Duodenal mucosa (tissue), 2 donors: ENCODE data around the gene AQP9.

ENCODE experiments used
- H3K27ac ChIP-seq: one replicate; pipeline ENCODE4 v1.7.0; 2013; ENCODE audit warnings: low read depth, low read length
- H3K27me3 ChIP-seq, 2 donors: one replicate each; pipeline ENCODE4 v1.7.0; 2013; ENCODE audit warnings: low read length in 2 of 2, control low read depth in 1 of 2; ENCODE audit not compliant: insufficient read depth in 2 of 2, control insufficient read depth in 1 of 2
- H3K36me3 ChIP-seq, 2 donors: one replicate each; pipeline ENCODE4 v1.7.0; 2013; ENCODE audit warnings: low read length in 2 of 2, control low read depth in 1 of 2; ENCODE audit not compliant: insufficient read depth in 2 of 2, control insufficient read depth in 1 of 2
- H3K4me1 ChIP-seq, 2 donors: one replicate each; pipeline ENCODE4 v1.7.0; 2013; ENCODE audit warnings: low read length in 2 of 2, control low read depth in 1 of 2; ENCODE audit not compliant: insufficient read depth in 2 of 2, control insufficient read depth in 1 of 2
- H3K4me3 ChIP-seq, 2 donors: one replicate each; pipeline ENCODE4 v1.7.0; 2013; ENCODE audit warnings: low read length in 2 of 2, low read depth in 1 of 2
- H3K9ac ChIP-seq, 2 donors: one replicate each; pipeline ENCODE4 v1.7.0; 2013; ENCODE audit warnings: low read length in 2 of 2, low read depth in 1 of 2
- H3K9me3 ChIP-seq, 2 donors: one replicate each; pipeline ENCODE4 v1.7.0; 2013; ENCODE audit warnings: low read length in 2 of 2, control low read depth in 1 of 2; ENCODE audit not compliant: control insufficient read depth in 1 of 2

The AQP9 gene

GRCh38 chr15:58114812-58115211 lies 23.4 kb upstream of the AQP9 start:
- Histone ChIP-seq H3K4me3 (no peak overlapping the region), H3K27me3 (no peaks in the 10 kb centered on the region), H3K27ac (no peak overlapping the region), H3K9ac (no peak overlapping the region), H3K4me1 (no peaks in the 10 kb centered on the region), H3K9me3 (no peaks in the 10 kb centered on the region), H3K36me3 (no peaks in the 10 kb centered on the region)

- no peaks in the 10 kb centered on the region for H3K9me3 ChIP-seq
- H3K4me3 ChIP-seq: no peak overlapping the region
- no peak overlapping the region for H3K9ac ChIP-seq
- H3K4me1 ChIP-seq: no peaks in the 10 kb centered on the region
- no peaks in the 10 kb centered on the region for H3K27me3 ChIP-seq
- H3K36me3 ChIP-seq: no peaks in the 10 kb centered on the region
- no peak overlapping the region for H3K27ac ChIP-seq
Observed at GRCh38 chr15:58115692-58116091, 22.5 kb upstream of the AQP9 start.

- H3K4me3 ChIP-seq: no peak overlapping the region
- no peak overlapping the region for H3K27ac ChIP-seq
- H3K27me3 ChIP-seq: no peaks in the 10 kb centered on the region
- no peaks in the 10 kb centered on the region for H3K4me1 ChIP-seq
- no peaks in the 10 kb centered on the region for H3K36me3 ChIP-seq
- no peaks in the 10 kb centered on the region for H3K9me3 ChIP-seq
- no peak overlapping the region for H3K9ac ChIP-seq
Observed at GRCh38 chr15:58117619-58118018, 20.6 kb upstream of the AQP9 start.

- Histone ChIP-seq H3K27me3 (no peaks in the 10 kb centered on the region), H3K4me1 (no peaks in the 10 kb centered on the region), H3K4me3 (no peak overlapping the region), H3K36me3 (no peaks in the 10 kb centered on the region), H3K27ac (no peak overlapping the region), H3K9me3 (no peaks in the 10 kb centered on the region), H3K9ac (no peak overlapping the region)
Observed at GRCh38 chr15:58118272-58118671, 19.9 kb upstream of the AQP9 start.

GRCh38 chr15:58119016-58119415 lies 19.2 kb upstream of the AQP9 start:
- no peak overlapping the region for H3K4me3 ChIP-seq
- H3K27ac ChIP-seq: no peak overlapping the region
- H3K9me3 ChIP-seq: no peaks in the 10 kb centered on the region
- no peak overlapping the region for H3K9ac ChIP-seq
- H3K36me3 ChIP-seq: no peaks in the 10 kb centered on the region
- no peaks in the 10 kb centered on the region for H3K4me1 ChIP-seq
- H3K27me3 ChIP-seq: no peaks in the 10 kb centered on the region

GRCh38 chr15:58124585-58124984 lies 13.6 kb upstream of the AQP9 start:
- Histone ChIP-seq H3K27me3 (peaks cover 0 to 2% of the 10 kb centered on the region in 2 donors), H3K36me3 (no peaks in the 10 kb centered on the region), H3K27ac (no peak overlapping the region), H3K4me1 (no peaks in the 10 kb centered on the region), H3K9ac (no peak overlapping the region), H3K9me3 (peaks cover 0 to 6% of the 10 kb centered on the region in 2 donors), H3K4me3 (no peak overlapping the region)

- Histone ChIP-seq H3K36me3 (no peaks in the 10 kb centered on the region), H3K27ac (no peak overlapping the region), H3K4me1 (no peaks in the 10 kb centered on the region), H3K9ac (no peak overlapping the region), H3K27me3 (peaks cover 0 to 2% of the 10 kb centered on the region in 2 donors), H3K9me3 (peaks cover 0 to 6% of the 10 kb centered on the region in 2 donors), H3K4me3 (no peak overlapping the region)
Observed at GRCh38 chr15:58125333-58125732, 12.8 kb upstream of the AQP9 start.

- Histone ChIP-seq H3K27me3 (peaks cover 2 to 12% of the 10 kb centered on the region in 2 donors), H3K9me3 (no peaks in the 10 kb centered on the region), H3K4me1 (no peaks in the 10 kb centered on the region), H3K27ac (no peak overlapping the region), H3K4me3 (no peak overlapping the region), H3K36me3 (no peaks in the 10 kb centered on the region), H3K9ac (no peak overlapping the region)
Observed at GRCh38 chr15:58134886-58135285, 3.3 kb upstream of the AQP9 start.

- Histone ChIP-seq H3K36me3 (no peaks in the 10 kb centered on the region), H3K27ac (no peak overlapping the region), H3K4me1 (no peaks in the 10 kb centered on the region), H3K9me3 (no peaks in the 10 kb centered on the region), H3K9ac (no peak overlapping the region), H3K27me3 (peaks cover 2 to 12% of the 10 kb centered on the region in 2 donors), H3K4me3 (no peak overlapping the region)
Observed at GRCh38 chr15:58135511-58136174, 2.5 kb upstream of the AQP9 start.

- H3K4me3 ChIP-seq: no peak overlapping the region
- H3K27me3 ChIP-seq: peaks cover 2 to 12% of the 10 kb centered on the region in 2 donors
- no peak overlapping the region for H3K27ac ChIP-seq
- H3K36me3 ChIP-seq: no peaks in the 10 kb centered on the region
- no peaks in the 10 kb centered on the region for H3K4me1 ChIP-seq
- H3K9me3 ChIP-seq: no peaks in the 10 kb centered on the region
- no peak overlapping the region for H3K9ac ChIP-seq
Observed at GRCh38 chr15:58136731-58137130, 1.4 kb upstream of the AQP9 start.
